Fibroblast of lung (primary cell): ENCODE data around the gene BPTF. TPM values are rescaled to one million over a fixed set of nuclear protein-coding genes. Genes with fewer than 3 reads are reported as not detected.
A peak's percentile ranks its signal among the peaks of the same experiment; 100 is the strongest.
"Not testable (repeated sequence)": the region's sequence is repeated elsewhere in the genome, so short reads cannot be mapped to it uniquely, and the experiment has no call there.

Experiments used
- DNase-seq, 2 donors: peaks; one replicate each; pipeline versions ENCODE4 v3.0.0 to v3.0.0-alpha.2; 2010; ENCODE audit warnings: low read depth in 2 of 2
- H2AFZ ChIP-seq: 2 replicates; pipeline ENCODE4 v1.5.1; 2012; ENCODE audit warnings: low read length, control low read depth, inconsistent platforms
- H3K27ac ChIP-seq: 2 replicates; pipeline ENCODE4 v1.5.1; 2011; ENCODE audit warnings: low read length, control low read depth; ENCODE audit not compliant: insufficient read depth
- H3K27me3 ChIP-seq: 2 replicates; pipeline ENCODE4 v1.5.1; 2011; ENCODE audit warnings: mild to moderate bottlenecking, low read length; ENCODE audit not compliant: control insufficient read depth, insufficient read depth
- H3K36me3 ChIP-seq: 2 replicates; pipeline ENCODE4 v1.5.1; 2011; ENCODE audit warnings: low read length; ENCODE audit not compliant: control insufficient read depth, insufficient read depth
- H3K4me1 ChIP-seq: 2 replicates; pipeline ENCODE4 v1.5.1; 2011; ENCODE audit warnings: low read length; ENCODE audit not compliant: control insufficient read depth, insufficient read depth; ENCODE audit errors: extremely low read depth
- H3K4me2 ChIP-seq: 2 replicates; pipeline ENCODE4 v1.5.1; 2011; ENCODE audit warnings: low read length, control low read depth; ENCODE audit not compliant: insufficient read depth; ENCODE audit errors: extremely low read depth
- H3K4me3 ChIP-seq, 4 experiments: fragments of 200-600 bp in 1 of 4; sonication (generic) in 1 of 4; replicated peaks in 1 of 4; 2 replicates each; pipeline ENCODE4 v1.5.1; 2011 to 2016; ENCODE audit warnings: low read length in 4 of 4, low read depth in 3 of 4, mild to moderate bottlenecking in 3 of 4, control low read depth in 2 of 4, inconsistent platforms in 1 of 4, mixed read lengths in 1 of 4; ENCODE audit not compliant: insufficient read depth in 1 of 4; ENCODE audit errors: control extremely low read depth in 1 of 4
- H3K79me2 ChIP-seq: 2 replicates; pipeline ENCODE4 v1.5.1; 2012; ENCODE audit warnings: mild to moderate bottlenecking, low read length, inconsistent platforms; ENCODE audit not compliant: control insufficient read depth, insufficient read depth
- H3K9ac ChIP-seq: 2 replicates; pipeline ENCODE4 v1.5.1; 2011; ENCODE audit warnings: mild to moderate bottlenecking, low read length, control low read depth; ENCODE audit not compliant: insufficient read depth
- H3K9me3 ChIP-seq: 2 replicates; pipeline ENCODE4 v1.5.1; 2012; ENCODE audit warnings: low read depth, low read length; ENCODE audit not compliant: control insufficient read depth, insufficient read depth
- H4K20me1 ChIP-seq: 2 replicates; pipeline ENCODE4 v1.5.1; 2011; ENCODE audit warnings: low read length; ENCODE audit not compliant: control insufficient read depth, insufficient read depth; ENCODE audit errors: extremely low read depth
- CTCF ChIP-seq, 2 donors: IDR thresholded peaks in 1 of 2; conservative IDR thresholded peaks in 1 of 2; 1 replicate in 1 of 2; 2 replicates in 1 of 2; pipeline ENCODE4 v1.5.1; 2011 to 2012; ENCODE audit warnings: low read length in 2 of 2, control low read depth in 1 of 2, inconsistent platforms in 1 of 2, low read depth in 1 of 2, mild to moderate bottlenecking in 1 of 2
- EZH2 ChIP-seq: IDR thresholded peaks from 2 replicates; pipeline ENCODE4 v1.5.1; 2012; ENCODE audit warnings: low read length, control low read depth, mild to moderate bottlenecking; ENCODE audit errors: missing control alignments
- polyA plus RNA-seq, 2 donors: library from polyadenylated mRNA; depleted of rRNA in 1 of 2; stranded (reverse) in 1 of 2; unstranded in 1 of 2; fragments of >200 nt; gene quantifications; 2 replicates each; pipeline ENCODE4 v1.2.1, GENCODE V29; 2011 to 2012; ENCODE audit warnings: missing spikeins in 1 of 2
- total RNA-seq: library from RNA; depleted of rRNA; stranded (reverse); fragments of >200 nt; gene quantifications from 2 replicates; pipeline ENCODE4 v1.2.1, GENCODE V29; 2014

BPTF gene
- total and polyA plus RNA-seq, 2 donors (not counting 1 experiment from before 2014, with no cell fraction given), result 35.8 to 38.6 TPM

DNA sequence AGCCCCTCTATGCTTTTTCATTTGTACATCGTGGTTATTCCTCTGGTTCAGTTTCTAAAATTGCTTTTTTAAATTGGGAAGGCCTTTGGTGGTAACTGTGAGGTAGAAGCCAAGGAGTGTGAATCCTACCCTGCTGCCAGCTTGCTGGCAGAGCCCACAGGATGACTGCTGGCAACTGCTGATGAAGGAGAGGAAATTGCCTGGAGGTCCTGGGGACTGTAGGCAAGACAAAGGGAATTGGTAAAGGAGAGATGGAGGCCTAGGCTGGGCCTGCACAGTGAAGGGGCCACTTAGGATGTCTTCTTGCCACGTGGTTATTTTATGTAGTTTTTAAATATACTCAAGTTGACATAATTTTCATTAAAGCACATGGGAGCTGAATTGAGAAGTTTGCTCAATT, 155.2 kb downstream of the BPTF start:
- H3K4me1 ChIP-seq, result no peaks in the 10 kb centered on the region
- H2AFZ ChIP-seq, result no peak overlapping the region
- no peak overlapping the region for H3K4me2 ChIP-seq
- no peaks in the 10 kb centered on the region for H4K20me1 ChIP-seq
- no peaks in the 10 kb centered on the region for H3K9me3 ChIP-seq
- H3K36me3 ChIP-seq, result peaks cover 2% of the 10 kb centered on the region
- no peaks in the 10 kb centered on the region for H3K27me3 ChIP-seq
- no peak overlapping the region for H3K9ac ChIP-seq
- no peak overlapping the region for H3K27ac ChIP-seq
- H3K4me3 ChIP-seq, result no peak overlapping the region
- no peaks in the 10 kb centered on the region for H3K79me2 ChIP-seq
- TF ChIP-seq CTCF (conservative IDR thresholded peaks at IDR 0.05 in 1 of 2, IDR thresholded peaks at IDR 0.05 in 1 of 2; ENCODE audit: low read depth in 1 of 2, low read length in 2 of 2) (no peak), EZH2 (no peak)
- no peak for DNase-seq

DNA sequence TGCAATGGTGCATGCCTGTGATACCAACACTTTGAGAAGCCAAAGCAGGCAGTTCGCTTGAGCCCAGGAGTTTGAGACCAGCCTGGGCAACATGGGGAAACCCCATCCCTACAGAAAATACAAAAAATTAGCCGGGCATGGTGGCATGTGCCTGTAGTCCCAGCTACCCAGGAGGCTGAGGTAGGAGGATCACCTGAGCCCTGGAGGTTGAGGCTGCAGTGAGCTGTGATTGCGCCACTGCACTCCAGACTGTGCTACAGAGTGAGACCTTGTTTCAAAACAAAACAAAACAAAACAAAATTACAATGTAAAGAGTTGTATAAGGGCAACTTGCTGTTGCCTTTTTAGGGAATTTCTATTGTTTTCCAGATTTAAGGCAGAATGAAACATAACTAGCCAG, 155.6 kb downstream of the BPTF start:
- not testable (repeated sequence) for DNase-seq, H2AFZ ChIP-seq, H3K36me3 ChIP-seq, H3K27me3 ChIP-seq, H3K9me3 ChIP-seq, H3K4me1 ChIP-seq, H3K9ac ChIP-seq, H3K4me3 ChIP-seq, H3K27ac ChIP-seq, H3K4me2 ChIP-seq, H4K20me1 ChIP-seq, H3K79me2 ChIP-seq

- Histone ChIP-seq H3K36me3 (peaks cover 2% of the 10 kb centered on the region), H3K79me2 (no peaks in the 10 kb centered on the region), H3K4me1 (no peaks in the 10 kb centered on the region), H3K4me3 (no peak overlapping the region), H4K20me1 (no peaks in the 10 kb centered on the region), H3K9me3 (no peaks in the 10 kb centered on the region), H3K4me2 (no peak overlapping the region), H3K27ac (no peak overlapping the region), H2AFZ (no peak overlapping the region), H3K9ac (no peak overlapping the region), H3K27me3 (no peaks in the 10 kb centered on the region)
- peak in 1 of 2 donors; percentile 34 for DNase-seq
- TF ChIP-seq CTCF (conservative IDR thresholded peaks at IDR 0.05 in 1 of 2, IDR thresholded peaks at IDR 0.05 in 1 of 2; ENCODE audit: low read depth in 1 of 2, low read length in 2 of 2) (no peak), EZH2 (no peak)
These were observed 156.8 kb downstream of the BPTF start for GRCh38 chr17:67982034-67982640.
